GM19025 (cell line): ENCODE results near the gene TINCR.
"Not testable (repeated sequence)": the region's sequence is repeated elsewhere in the genome, so short reads cannot be mapped to it uniquely, and the experiment has no call there.

Source experiments
- ATAC-seq: cut with Tn5 transposase; IDR thresholded peaks from one replicate; pipeline ENCODE4 v1.9.1; 2021; ENCODE audit warnings: mild to moderate bottlenecking, low read depth, moderate library complexity; ENCODE audit not compliant: unreplicated experiment

The TINCR gene

DNA sequence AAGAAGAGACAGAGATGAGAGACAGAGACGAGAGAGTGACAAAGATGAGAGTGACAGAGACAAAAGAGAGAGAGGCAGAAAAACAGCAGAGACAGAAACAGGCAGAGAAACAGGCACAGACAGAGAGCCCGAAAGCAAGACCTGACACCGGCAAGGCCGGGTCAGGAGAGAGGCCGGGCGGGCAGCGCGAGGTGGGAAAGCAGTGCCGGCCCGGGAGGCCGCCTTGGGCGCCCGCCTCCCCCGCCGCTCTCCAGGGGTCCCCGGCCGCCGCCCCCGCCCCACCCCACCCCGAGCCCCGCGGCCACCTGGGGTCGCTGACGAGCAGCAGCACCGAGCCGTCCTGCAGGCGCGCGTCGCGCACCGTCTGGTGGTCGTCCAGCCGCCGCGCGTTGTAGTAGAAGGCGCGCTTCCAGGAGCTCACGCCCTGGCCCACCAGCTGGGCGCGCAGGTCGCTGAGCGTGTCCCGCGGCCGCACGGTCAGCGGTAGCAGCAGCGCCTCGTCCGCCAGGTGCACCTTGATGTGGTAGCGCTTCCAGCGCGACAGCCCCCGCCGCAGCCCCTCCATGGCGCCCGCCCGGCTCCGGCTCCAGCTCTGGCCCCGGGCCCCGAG lies at the start of gene TINCR:
Gene TINCR (minus strand): TSS at position 594 of the 610 bp plus-strand sequence.
- no peak for ATAC-seq

GRCh38 chr19:5617080-5617479 lies 49.3 kb upstream of the TINCR start:
- no peak for ATAC-seq

DNA sequence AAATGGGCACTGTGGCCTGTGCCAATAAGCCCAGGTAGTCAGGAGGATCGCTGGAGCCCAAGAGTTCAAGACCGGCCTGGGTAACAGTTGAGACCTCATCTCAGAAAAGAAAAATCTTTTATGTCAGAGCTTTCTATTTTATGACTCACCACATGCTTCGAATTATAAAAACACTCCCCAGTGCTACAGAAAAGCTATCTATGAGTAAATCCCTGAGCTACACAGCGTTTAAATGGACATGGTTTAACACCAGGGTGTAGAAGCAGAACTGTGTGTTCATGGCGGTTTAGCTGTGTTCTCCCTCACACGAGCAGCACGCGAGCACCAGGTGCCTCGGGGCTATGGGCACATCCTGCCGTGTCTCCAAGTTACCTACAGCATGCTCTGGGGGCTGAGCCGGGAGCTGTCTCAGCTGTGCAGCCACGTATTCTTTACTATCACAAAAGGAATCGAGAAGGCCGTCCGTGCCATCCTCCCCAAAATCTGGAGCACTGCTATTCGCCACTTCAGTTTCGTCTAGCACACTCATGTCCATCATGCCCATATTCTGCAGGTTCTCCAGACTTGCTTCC lies 48.1 kb upstream of the TINCR start:
- no peak for ATAC-seq

- no peak for ATAC-seq
Observed at GRCh38 chr19:5612891-5613865, 45.4 kb upstream of the TINCR start.

- ATAC-seq = no peak
Observed at GRCh38 chr19:5609881-5610448, 42.2 kb upstream of the TINCR start.

DNA sequence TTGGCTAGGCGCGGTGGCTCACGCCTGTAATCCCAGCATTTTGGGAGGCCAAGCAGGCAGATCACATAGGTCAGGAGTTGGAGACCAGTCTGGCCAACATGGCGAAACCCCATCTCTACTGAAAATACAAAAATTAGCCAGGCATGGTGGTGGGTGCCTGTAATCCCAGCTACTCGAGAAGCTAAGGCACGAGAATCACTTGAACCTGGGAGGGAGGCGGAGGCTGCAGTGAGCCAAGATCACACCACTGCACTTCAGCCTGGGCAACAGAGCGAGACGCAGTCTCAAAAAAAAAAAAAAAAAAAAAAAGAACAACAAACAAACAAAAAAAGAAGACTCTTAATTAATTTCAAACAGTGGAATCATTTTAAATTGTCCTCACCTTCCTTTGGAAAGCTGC lies 41.0 kb upstream of the TINCR start:
- not testable (repeated sequence) for ATAC-seq

DNA sequence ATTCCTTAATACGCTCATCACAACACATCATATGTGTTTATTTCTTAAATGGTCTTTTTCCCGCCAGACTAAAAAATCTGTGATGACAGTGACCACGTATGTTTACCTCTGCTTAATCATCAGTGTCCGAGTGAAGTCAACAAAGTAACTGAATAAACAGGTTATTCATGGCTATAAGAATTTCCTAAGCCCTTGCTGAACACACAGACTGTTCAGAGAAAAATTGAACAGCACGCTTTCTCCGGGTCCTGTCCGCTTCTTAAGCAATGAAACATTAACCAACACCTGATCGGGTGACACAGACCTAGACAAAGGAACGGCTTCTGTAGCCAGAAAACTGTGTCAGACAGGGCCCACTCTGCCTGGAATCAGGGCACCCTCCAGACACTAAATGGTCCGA lies 40.5 kb upstream of the TINCR start:
- no peak for ATAC-seq

GRCh38 chr19:5607318-5608275 lies 39.8 kb upstream of the TINCR start:
- no peak for ATAC-seq

- ATAC-seq = no peak
Observed at GRCh38 chr19:5605362-5605761, 37.6 kb upstream of the TINCR start.

DNA sequence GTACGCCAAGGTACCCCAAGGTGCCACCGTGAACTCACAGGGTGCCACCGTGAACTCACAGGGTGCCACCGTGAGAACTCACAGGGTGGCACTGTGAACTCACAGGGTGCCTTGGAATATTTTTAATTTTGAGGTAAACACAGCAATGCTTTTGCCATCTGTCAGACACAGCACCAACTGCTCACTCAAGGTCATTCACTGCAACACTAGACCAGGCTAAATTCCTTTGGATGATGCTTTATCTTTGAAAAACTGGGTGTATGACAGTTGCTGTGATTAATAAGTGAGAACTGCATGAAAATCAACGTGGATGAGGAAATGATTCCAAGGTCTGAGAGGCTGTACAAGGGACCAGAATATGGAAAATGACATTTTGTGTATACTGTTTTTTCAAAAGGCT lies 35.9 kb upstream of the TINCR start:
- ATAC-seq = no peak

DNA sequence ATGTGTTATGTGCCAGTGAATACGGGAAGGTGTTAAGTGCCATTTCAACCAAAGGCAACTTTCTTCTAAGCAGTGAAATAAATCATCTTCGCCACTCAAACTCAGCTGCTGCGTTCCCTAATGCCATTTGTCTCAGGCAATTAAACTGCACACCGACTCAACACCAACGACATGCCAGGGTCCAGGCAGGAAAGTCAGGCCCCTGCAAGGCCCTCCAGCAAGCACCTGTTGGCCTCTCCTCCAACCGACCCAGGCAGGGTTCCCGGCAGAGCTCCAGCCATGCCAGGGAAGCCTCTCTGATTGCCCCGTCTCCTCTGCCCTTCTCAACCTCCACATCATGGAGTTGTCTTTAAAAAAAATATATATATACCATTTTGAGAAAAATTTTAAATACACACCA lies 33.0 kb upstream of the TINCR start:
- ATAC-seq = no peak

GRCh38 chr19:5595745-5596144 lies 28.0 kb upstream of the TINCR start:
- ATAC-seq = no peak

GRCh38 chr19:5595129-5595528 lies 27.4 kb upstream of the TINCR start:
- no peak for ATAC-seq

DNA sequence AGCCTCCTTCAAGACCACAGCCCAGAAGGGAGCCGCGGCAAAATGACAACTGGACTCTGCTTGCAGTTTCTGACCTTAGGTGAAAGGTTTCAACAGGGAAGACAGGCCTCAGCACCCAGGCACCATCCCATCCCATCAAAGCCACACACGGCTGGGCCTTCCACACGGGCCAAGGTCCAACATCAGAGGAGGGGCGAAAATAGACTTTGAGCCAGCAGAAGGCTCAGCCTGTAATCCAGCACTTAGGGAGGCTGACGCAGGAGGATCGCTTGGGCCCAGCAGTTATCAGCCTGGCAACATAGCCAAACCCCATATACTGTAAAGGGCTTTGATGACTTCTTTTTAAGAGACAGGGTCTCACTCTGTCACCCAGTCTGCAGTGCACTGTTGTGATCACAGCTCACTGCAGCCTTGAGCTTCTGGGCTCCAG lies 26.8 kb upstream of the TINCR start:
- ATAC-seq = no peak

DNA sequence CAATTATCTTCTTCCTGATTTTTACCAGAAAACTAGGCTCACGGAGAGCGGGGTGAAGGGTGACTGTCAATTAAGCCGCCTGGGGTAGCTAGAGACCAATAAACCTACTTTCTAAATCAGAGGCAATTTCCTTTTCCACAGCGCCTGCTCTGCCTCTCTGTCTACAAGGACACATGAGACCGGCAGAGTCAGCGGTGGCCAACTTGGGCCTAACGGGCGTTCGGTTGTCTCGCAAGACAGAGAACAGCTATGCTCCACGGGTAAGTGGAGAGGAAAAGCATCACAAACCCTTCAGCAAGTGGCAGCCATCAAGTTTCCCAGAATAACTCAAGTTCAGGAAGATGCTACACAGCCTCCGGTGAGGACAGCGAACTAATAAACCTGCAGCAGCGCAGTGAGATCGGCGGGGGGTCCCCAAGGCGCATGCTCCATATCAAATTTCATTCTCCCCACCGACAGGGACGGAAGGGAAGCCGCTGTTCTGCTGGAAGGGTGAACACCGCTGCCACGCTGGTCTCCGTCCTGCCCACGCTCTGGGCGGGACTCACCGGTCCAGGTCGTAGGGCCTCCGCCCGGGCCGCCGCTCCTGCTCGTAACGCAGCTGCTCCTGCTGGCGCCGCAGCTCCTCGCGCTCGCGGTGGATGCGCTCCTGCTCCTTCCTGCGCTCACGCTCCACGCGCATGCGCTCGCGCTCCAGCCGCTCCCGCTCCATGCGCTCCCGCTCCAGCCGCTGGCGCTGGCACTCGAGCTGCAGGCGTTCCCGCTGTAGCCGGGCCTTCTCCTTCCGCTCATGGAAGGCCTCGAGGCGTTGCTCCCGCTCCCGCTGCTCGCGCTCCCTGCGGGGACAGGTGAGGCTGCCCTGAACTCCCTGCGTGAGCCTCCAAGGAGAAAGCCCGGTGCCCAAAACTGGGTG lies 25.8 kb upstream of the TINCR start:
- ATAC-seq = no peak

DNA sequence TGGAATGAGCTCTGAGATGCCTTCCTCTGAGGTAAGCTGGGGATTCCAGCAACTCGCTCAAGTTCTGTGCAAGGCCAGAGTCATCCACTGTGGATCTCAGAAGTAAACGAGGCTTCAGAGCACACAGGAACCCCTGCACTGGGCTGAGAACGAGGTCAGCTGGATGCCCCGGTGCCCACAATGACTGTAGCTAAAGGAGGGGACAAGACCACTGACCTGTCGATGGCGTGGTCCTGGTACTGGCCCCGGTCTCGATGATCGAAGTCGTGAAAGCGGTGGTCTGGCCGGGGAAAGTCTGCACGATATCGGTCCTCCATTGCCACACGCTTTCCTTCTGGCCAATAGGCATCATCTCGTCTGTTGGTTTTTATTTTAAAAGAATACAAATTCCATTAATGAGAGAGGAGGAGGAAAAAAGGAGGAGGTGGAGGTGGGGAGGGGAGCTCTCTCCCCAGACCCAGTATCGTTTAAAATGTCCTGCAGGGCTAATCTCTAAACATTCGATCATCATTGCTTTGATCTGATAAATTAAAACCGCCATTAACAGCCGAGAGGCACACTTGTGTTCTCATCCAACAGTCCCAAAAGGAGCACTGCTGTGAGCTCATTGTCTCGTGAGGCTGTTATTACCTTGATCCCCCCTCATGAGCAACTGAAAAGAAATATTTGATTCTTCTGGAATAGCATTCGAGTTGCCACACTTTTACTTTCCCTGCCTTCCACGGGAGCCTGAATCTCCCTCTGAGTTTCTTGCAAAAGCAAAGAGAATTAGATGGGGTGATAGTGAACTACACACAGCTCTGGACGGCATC lies 25.0 kb upstream of the TINCR start:
- ATAC-seq = no peak

GRCh38 chr19:5591476-5591875 lies 23.7 kb upstream of the TINCR start:
- no peak for ATAC-seq

DNA sequence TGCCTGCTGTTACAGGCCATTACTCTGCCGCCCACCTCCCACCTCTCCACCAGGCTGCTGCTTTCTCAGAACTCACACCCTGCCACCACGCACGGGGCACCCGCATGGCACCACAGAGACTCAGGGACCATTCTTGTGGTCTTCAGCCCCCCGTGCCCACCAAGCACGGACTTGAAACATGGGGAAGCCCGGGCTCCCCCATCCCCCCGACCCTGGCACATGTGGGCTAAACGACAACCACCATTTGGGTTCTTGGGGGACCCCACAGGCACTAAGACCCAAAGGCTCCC lies 23.1 kb upstream of the TINCR start:
- no peak for ATAC-seq
